RWPE2 (cell line): ENCODE results near the gene TMPRSS3.

Experiments
- ATAC-seq: fragments of 200-7000 bp; cut with Tn5 transposase; 3 replicates; pipeline ENCODE4 v1.9.1; 2021; ENCODE audit warnings: low read depth
- DNase-seq: peaks from one replicate; pipeline ENCODE4 v3.0.0-alpha.2; 2020; ENCODE audit warnings: low spot score
- H3K27ac ChIP-seq: fragments of 450-650 bp; 2 replicates; pipeline ENCODE4 v1.5.1; 2017; ENCODE audit warnings: mild to moderate bottlenecking; ENCODE audit not compliant: poor library complexity, severe bottlenecking
- H3K27me3 ChIP-seq: fragments of 250-450 bp; sonication (Bioruptor Pico); 2 replicates; pipeline ENCODE4 v1.5.1; 2021; ENCODE audit warnings: mild to moderate bottlenecking, moderate library complexity; ENCODE audit not compliant: insufficient read depth, poor library complexity, severe bottlenecking
- H3K36me3 ChIP-seq: fragments of 250-450 bp; sonication (Bioruptor Pico); 2 replicates; pipeline ENCODE4 v1.5.1; 2020; ENCODE audit warnings: low read depth, mild to moderate bottlenecking, moderate library complexity
- H3K4me1 ChIP-seq: fragments of 250-450 bp; sonication (Bioruptor Pico); 2 replicates; pipeline ENCODE4 v1.5.1; 2021; ENCODE audit warnings: mild to moderate bottlenecking, moderate library complexity; ENCODE audit not compliant: insufficient read depth, poor library complexity, severe bottlenecking
- H3K4me3 ChIP-seq: fragments of 250-450 bp; sonication (Bioruptor Pico); 2 replicates; pipeline ENCODE4 v1.5.1; 2021; ENCODE audit warnings: mild to moderate bottlenecking, moderate library complexity; ENCODE audit not compliant: severe bottlenecking
- H3K9me3 ChIP-seq: fragments of 250-450 bp; sonication (Bioruptor Pico); 2 replicates; pipeline ENCODE4 v1.5.1; 2021; ENCODE audit warnings: mild to moderate bottlenecking, moderate library complexity; ENCODE audit not compliant: severe bottlenecking
- CTCF ChIP-seq: fragments of 450-650 bp; IDR thresholded peaks from one replicate; pipeline ENCODE4 v1.5.1; 2017; ENCODE audit warnings: mild to moderate bottlenecking, moderate library complexity; ENCODE audit not compliant: poor library complexity, severe bottlenecking

The TMPRSS3 gene

GRCh38 chr21:42343101-42343500 is 52.8 kb downstream of the TMPRSS3 start:
- no peak for TF ChIP-seq CTCF
- Histone ChIP-seq H3K4me1 (no peaks in the 10 kb centered on the region), H3K9me3 (no peaks in the 10 kb centered on the region), H3K27me3 (no peaks in the 10 kb centered on the region), H3K4me3 (no peak overlapping the region), H3K27ac (no peak overlapping the region), H3K36me3 (no peaks in the 10 kb centered on the region)
- no peak for ATAC-seq
- DNase-seq, result no peak

GRCh38 chr21:42341776-42342542 is 53.9 kb downstream of the TMPRSS3 start:
- Histone ChIP-seq H3K36me3 (no peaks in the 10 kb centered on the region), H3K4me1 (no peaks in the 10 kb centered on the region), H3K9me3 (no peaks in the 10 kb centered on the region), H3K27ac (no peak overlapping the region), H3K4me3 (no peak overlapping the region), H3K27me3 (no peaks in the 10 kb centered on the region)
- no peak for DNase-seq
- ATAC-seq, result no peak
- no peak for TF ChIP-seq CTCF

- DNase-seq (no peak), ATAC-seq (no peak)
- no peak for TF ChIP-seq CTCF
- no peaks in the 10 kb centered on the region for H3K9me3 ChIP-seq
- H3K4me1 ChIP-seq, result no peaks in the 10 kb centered on the region
- H3K4me3 ChIP-seq, result no peak overlapping the region
- no peak overlapping the region for H3K27ac ChIP-seq
- H3K36me3 ChIP-seq, result no peaks in the 10 kb centered on the region
- H3K27me3 ChIP-seq, result no peaks in the 10 kb centered on the region
Measured at GRCh38 chr21:42340187-42341050, 55.4 kb downstream of the TMPRSS3 start.

- H3K4me1 ChIP-seq, result no peaks in the 10 kb centered on the region
- H3K36me3 ChIP-seq, result no peaks in the 10 kb centered on the region
- H3K27me3 ChIP-seq, result peaks cover 2% of the 10 kb centered on the region
- no peak for ATAC-seq
- no peak overlapping the region for H3K27ac ChIP-seq
- no peaks in the 10 kb centered on the region for H3K9me3 ChIP-seq
- TF ChIP-seq CTCF, result no peak
- no peak for DNase-seq
- H3K4me3 ChIP-seq, result no peak overlapping the region
Measured at GRCh38 chr21:42338729-42339715, 56.8 kb downstream of the TMPRSS3 start.
